Smooth muscle cell (in vitro differentiated cells): ENCODE results near the gene DHRS7B. TPM values are rescaled to one million over a fixed set of nuclear protein-coding genes. Genes with fewer than 3 reads are reported as not detected.

ENCODE experiments used
- DNase-seq: peaks from one replicate; lab custom pipeline; 2025; ENCODE audit not compliant: unreplicated experiment; lab: John Stamatoyannopoulos, UW
- H2AFZ ChIP-seq: fragments of 200-600 bp; sonication (generic); 2 replicates; pipeline ENCODE4 v1.6.0; 2016; ENCODE audit warnings: antibody characterized with exemption, low read depth, mild to moderate bottlenecking
- H3F3A ChIP-seq: fragments of 200-600 bp; sonication (generic); 2 replicates; pipeline ENCODE4 v1.6.0; 2017; ENCODE audit warnings: antibody characterized with exemption, low read depth
- H3K27ac ChIP-seq: fragments of 200-600 bp; sonication (generic); 2 replicates; pipeline ENCODE4 v1.5.1; 2016; ENCODE audit warnings: low read depth, mild to moderate bottlenecking
- H3K27me3 ChIP-seq: fragments of 200-600 bp; sonication (generic); 2 replicates; pipeline ENCODE4 v1.6.1; 2016; ENCODE audit warnings: low read depth, mild to moderate bottlenecking
- H3K36me3 ChIP-seq: fragments of 200-600 bp; sonication (generic); 2 replicates; pipeline ENCODE4 v1.5.1; 2016; ENCODE audit warnings: low read depth
- H3K4me1 ChIP-seq: fragments of 200-600 bp; sonication (generic); 2 replicates; pipeline ENCODE4 v1.5.1; 2016; ENCODE audit warnings: low read depth
- H3K4me2 ChIP-seq: fragments of 200-600 bp; sonication (generic); 2 replicates; pipeline ENCODE4 v1.6.0; 2016; ENCODE audit warnings: mild to moderate bottlenecking
- H3K4me3 ChIP-seq: fragments of 200-600 bp; sonication (generic); 2 replicates; pipeline ENCODE4 v1.5.1; 2016; ENCODE audit warnings: mild to moderate bottlenecking
- H3K79me2 ChIP-seq: fragments of 200-600 bp; sonication (generic); 2 replicates; pipeline ENCODE4 v1.6.0; 2016; ENCODE audit warnings: low read depth, mild to moderate bottlenecking
- H3K9ac ChIP-seq: fragments of 200-600 bp; sonication (generic); 2 replicates; pipeline ENCODE4 v1.6.0; 2016; ENCODE audit warnings: low read depth
- H3K9me3 ChIP-seq: fragments of 200-600 bp; sonication (generic); replicated peaks from 2 replicates; pipeline ENCODE4 v1.5.1; 2016; ENCODE audit warnings: low read depth
- H4K20me1 ChIP-seq: fragments of 200-600 bp; sonication (generic); 2 replicates; pipeline ENCODE4 v1.6.0; 2016; ENCODE audit warnings: low read depth
- CTCF ChIP-seq: fragments of 200-600 bp; sonication (generic); IDR thresholded peaks from 2 replicates; pipeline ENCODE4 v1.5.1; 2017; ENCODE audit warnings: borderline replicate concordance, mild to moderate bottlenecking, antibody characterized with exemption; ENCODE audit not compliant: insufficient read depth, poor library complexity, severe bottlenecking
- WGBS: methylation state at CpG from one replicate; pipeline ENCODE4 v1.1.7; 2016; ENCODE audit warnings: low lambda C conversion rate; 5-methylcytosine and 5-hydroxymethylcytosine counted together
- polyA plus RNA-seq: library from polyadenylated mRNA; unstranded; fragments of >200 nt; fragmentation: Nextera tagmentation; extraction: Ambion mirVana; gene quantifications from 2 replicates; pipeline ENCODE4 v1.2.1, GENCODE V29; 2016
- total RNA-seq: library from RNA; depleted of rRNA; stranded (reverse); fragments of >200 nt; gene quantifications from 2 replicates; pipeline ENCODE4 v1.2.3, GENCODE V29; 2014

Gene DHRS7B
- total and polyA plus RNA-seq, 2 experiments from 2014 or later: 30.0 to 32.5 TPM

DNA sequence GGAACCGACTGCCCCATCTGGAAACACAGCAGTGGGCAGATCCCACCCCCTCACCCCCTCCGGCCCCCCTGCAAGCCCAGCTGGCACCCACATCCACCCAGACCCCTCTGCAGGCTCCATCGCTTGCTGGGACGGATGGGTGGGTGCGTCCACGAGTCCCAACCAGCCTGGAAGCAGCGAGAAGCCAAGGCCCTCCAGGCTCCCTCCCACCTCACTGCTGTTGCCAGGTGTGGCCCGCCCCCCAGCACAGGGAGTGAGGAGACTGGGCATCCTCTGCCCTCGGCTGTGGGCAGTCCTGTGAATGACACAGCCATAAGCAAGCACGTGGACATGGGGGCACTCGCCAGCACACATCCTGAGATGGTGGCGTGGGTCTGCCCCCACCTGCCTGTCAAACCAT, 75.7 kb downstream of the DHRS7B start:
- no peak for DNase-seq
- H3K27me3 ChIP-seq: no peaks in the 10 kb centered on the region
- peaks cover 11% of the 10 kb centered on the region for H3K4me1 ChIP-seq
- no peak overlapping the region for H2AFZ ChIP-seq
- H3K9ac ChIP-seq: no peak overlapping the region
- H3K9me3 ChIP-seq: no peaks in the 10 kb centered on the region
- H3K4me3 ChIP-seq: no peak overlapping the region
- no peaks in the 10 kb centered on the region for H3K36me3 ChIP-seq
- H3F3A ChIP-seq: peaks cover 5% of the 10 kb centered on the region
- peaks cover 100% of the 10 kb centered on the region for H4K20me1 ChIP-seq
- H3K79me2 ChIP-seq: peaks cover 84% of the 10 kb centered on the region
- H3K27ac ChIP-seq: no peak overlapping the region
- no peak overlapping the region for H3K4me2 ChIP-seq
- TF ChIP-seq CTCF: no peak
- 94% methylated on average over 8 of the region's 12 CpGs for WGBS

GRCh38 chr17:21204935-21205334, 78.2 kb downstream of the DHRS7B start:
- no peak for DNase-seq
- Histone ChIP-seq H2AFZ (no peak overlapping the region), H3K79me2 (peaks cover 98% of the 10 kb centered on the region), H3K27ac (no peak overlapping the region), H3K27me3 (no peaks in the 10 kb centered on the region), H3K4me3 (no peak overlapping the region), H3K9ac (no peak overlapping the region), H3K4me1 (peaks cover 4% of the 10 kb centered on the region), H3K9me3 (no peaks in the 10 kb centered on the region), H4K20me1 (peaks cover 100% of the 10 kb centered on the region), H3K36me3 (no peaks in the 10 kb centered on the region), H3F3A (peaks cover 5% of the 10 kb centered on the region), H3K4me2 (no peak overlapping the region)
- 89% methylated on average over 9 of the region's 9 CpGs for WGBS
- no peak for TF ChIP-seq CTCF

DNA sequence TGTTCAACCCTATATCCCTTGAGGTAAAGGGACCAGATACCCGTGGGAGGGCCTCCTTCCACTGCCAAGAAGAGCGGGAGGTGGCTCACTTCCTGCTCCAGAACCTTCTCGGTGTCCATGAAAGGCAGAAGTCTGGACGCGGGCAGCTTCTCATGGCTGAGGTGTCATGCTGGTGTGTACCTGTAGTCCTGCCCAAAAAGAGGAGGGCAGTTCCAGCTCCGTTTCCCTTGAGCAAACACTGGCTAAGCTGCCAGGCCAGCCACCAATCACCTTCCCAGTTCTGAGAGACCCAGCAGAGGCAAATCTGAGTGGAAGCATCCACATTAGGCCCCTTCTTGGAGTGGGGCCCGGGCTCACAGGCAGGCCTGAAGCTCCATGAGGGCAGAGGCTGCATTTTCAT, 81.6 kb downstream of the DHRS7B start:
- H3K79me2 ChIP-seq: peaks cover 100% of the 10 kb centered on the region
- no peak overlapping the region for H3K4me3 ChIP-seq
- no peak overlapping the region for H3K9ac ChIP-seq
- TF ChIP-seq CTCF: no peak
- no peaks in the 10 kb centered on the region for H3F3A ChIP-seq
- 93% methylated on average over 7 of the region's 7 CpGs for WGBS
- H3K27ac ChIP-seq: no peak overlapping the region
- H3K27me3 ChIP-seq: no peaks in the 10 kb centered on the region
- no peaks in the 10 kb centered on the region for H3K9me3 ChIP-seq
- H3K4me1 ChIP-seq: peaks cover 15% of the 10 kb centered on the region
- no peak overlapping the region for H3K4me2 ChIP-seq
- no peak for DNase-seq
- H2AFZ ChIP-seq: no peak overlapping the region
- H3K36me3 ChIP-seq: no peaks in the 10 kb centered on the region
- peaks cover 100% of the 10 kb centered on the region for H4K20me1 ChIP-seq

DNA sequence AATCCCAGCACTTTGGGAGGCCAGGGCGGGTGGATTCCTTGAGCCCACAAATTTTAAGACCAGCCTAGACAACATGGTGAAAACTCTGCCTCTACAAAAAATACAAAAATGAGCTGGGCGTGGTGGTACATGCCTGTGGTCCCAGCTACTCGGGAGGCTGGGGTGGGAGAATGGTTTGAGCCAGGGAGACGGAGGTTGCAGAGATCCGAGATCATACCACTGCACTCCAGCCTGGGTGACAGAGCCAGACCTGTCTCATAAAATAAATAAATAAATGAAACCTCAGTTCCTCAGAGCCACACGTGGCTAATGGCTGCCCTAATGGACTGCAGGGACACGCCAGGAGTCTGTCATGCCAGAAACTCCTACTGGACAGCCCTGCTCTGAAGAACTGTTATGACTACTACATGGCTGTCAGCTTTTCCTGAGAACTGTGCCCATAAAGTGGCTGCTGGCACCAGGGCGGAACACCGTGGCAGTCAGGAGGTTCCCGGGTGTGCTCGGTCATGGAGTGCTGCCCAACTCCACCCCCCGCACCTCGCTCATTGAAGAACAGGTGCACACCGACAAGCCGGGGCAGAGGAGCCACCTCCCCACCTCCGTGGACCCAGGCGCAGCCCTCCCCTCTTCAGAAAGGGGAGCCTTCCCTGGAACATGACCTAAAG, 82.9 kb downstream of the DHRS7B start:
- TF ChIP-seq CTCF: no peak
- DNase-seq: no peak
- H3K4me1 ChIP-seq: peaks cover 15% of the 10 kb centered on the region
- no peak overlapping the region for H3K27ac ChIP-seq
- no peaks in the 10 kb centered on the region for H3K27me3 ChIP-seq
- peaks cover 90% of the 10 kb centered on the region for H4K20me1 ChIP-seq
- H3K4me3 ChIP-seq: no peak overlapping the region
- no peaks in the 10 kb centered on the region for H3F3A ChIP-seq
- H3K9me3 ChIP-seq: no peaks in the 10 kb centered on the region
- WGBS: 95% methylated on average over 17 of the region's 17 CpGs
- H3K79me2 ChIP-seq: peaks cover 90% of the 10 kb centered on the region
- no peak overlapping the region for H3K9ac ChIP-seq
- H2AFZ ChIP-seq: no peak overlapping the region
- no peak overlapping the region for H3K4me2 ChIP-seq
- no peaks in the 10 kb centered on the region for H3K36me3 ChIP-seq
